GM19452 (cell line): ENCODE results near the gene SLC9A3.

Source experiments
- ATAC-seq: cut with Tn5 transposase; IDR thresholded peaks from one replicate; pipeline ENCODE4 v1.9.1; 2021; ENCODE audit not compliant: unreplicated experiment

SLC9A3 gene

GRCh38 chr5:539469-540070, 15.3 kb upstream of the SLC9A3 start:
- no peak for ATAC-seq

- ATAC-seq = no peak
Observed at GRCh38 chr5:538801-539468, 14.7 kb upstream of the SLC9A3 start.

DNA sequence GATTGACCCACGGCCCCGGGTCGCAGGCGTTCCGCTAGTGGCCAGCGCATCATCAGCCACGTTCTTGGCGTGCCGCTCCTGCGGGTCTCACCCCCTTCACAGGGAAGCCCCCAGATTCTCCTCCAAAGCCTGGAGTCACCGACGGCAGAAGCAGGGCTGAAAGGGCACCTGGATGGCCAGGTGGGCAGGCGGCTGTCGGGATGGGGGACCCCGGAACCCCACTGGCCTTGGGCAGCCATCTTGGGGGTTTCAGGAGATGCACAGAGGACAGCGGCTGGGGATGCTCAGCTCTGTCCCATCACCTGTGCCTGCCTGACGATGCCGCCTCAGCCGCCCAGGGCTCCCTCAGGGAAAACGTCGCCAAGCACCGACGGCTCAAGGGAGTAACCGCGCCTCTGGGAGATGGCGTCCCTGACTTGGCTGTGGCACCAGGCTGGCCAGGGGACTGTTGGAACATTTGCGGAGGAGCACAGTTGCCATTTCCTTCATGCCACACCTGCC, 14.1 kb upstream of the SLC9A3 start:
- no peak for ATAC-seq

GRCh38 chr5:537621-538071, 13.4 kb upstream of the SLC9A3 start:
- ATAC-seq = no peak

- ATAC-seq = no peak
Observed at GRCh38 chr5:537098-537497, 12.8 kb upstream of the SLC9A3 start.

GRCh38 chr5:535846-536698, 11.8 kb upstream of the SLC9A3 start:
- ATAC-seq = no peak

DNA sequence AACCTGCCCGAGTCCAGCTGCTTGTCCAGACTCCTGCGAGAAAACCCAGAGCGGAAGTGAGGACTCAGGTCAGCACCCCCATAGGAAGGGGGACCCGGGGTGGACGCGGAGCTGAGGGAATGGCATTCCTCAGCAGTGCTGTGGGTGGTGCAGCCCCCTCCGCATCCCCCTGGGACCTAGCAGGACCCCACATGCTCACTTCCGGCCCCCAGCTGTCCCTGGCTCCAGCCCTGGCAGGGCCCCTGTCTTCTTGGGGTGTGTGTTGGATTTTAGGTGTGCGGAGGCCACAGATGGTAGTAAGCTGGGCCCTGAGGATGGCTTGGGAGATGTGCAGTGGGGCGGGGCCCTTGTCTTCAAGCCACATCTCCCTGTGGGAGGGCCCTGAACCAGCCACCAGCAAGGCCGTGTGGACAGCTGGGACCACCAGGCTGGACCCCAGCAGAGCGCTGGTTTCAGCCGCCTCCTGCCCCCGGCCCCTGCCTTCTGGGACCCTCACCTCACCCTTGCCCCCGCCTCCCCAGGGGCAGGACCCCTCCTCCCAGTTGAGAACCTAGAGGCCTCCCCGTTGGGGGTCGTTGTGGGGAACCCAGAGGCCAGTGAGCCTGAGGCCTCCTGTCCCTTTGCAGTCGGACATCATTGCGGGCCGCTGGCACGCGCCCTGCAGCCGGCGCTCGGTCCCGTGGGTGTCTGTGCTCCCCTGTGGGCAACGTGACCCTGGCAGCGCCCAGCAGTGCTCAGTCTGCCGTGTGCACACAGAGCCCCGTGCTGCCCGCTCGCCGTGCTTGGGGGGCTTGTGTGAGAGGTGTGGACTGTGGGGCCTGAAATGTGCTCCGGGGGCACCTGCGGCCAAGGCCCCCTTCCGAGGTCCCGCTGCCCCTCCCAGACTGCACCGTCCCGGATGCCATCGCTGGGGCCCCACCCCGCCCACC, 10.8 kb upstream of the SLC9A3 start:
- no peak for ATAC-seq

GRCh38 chr5:533955-534742, 9.9 kb upstream of the SLC9A3 start:
- no peak for ATAC-seq

- ATAC-seq = no peak
Observed at GRCh38 chr5:533243-533954, 9.2 kb upstream of the SLC9A3 start.

GRCh38 chr5:532521-533242, 8.4 kb upstream of the SLC9A3 start:
- no peak for ATAC-seq

- no peak for ATAC-seq
Observed at GRCh38 chr5:531749-532315, 7.6 kb upstream of the SLC9A3 start.

- ATAC-seq = no peak
Observed at GRCh38 chr5:531101-531748, 7.0 kb upstream of the SLC9A3 start.

DNA sequence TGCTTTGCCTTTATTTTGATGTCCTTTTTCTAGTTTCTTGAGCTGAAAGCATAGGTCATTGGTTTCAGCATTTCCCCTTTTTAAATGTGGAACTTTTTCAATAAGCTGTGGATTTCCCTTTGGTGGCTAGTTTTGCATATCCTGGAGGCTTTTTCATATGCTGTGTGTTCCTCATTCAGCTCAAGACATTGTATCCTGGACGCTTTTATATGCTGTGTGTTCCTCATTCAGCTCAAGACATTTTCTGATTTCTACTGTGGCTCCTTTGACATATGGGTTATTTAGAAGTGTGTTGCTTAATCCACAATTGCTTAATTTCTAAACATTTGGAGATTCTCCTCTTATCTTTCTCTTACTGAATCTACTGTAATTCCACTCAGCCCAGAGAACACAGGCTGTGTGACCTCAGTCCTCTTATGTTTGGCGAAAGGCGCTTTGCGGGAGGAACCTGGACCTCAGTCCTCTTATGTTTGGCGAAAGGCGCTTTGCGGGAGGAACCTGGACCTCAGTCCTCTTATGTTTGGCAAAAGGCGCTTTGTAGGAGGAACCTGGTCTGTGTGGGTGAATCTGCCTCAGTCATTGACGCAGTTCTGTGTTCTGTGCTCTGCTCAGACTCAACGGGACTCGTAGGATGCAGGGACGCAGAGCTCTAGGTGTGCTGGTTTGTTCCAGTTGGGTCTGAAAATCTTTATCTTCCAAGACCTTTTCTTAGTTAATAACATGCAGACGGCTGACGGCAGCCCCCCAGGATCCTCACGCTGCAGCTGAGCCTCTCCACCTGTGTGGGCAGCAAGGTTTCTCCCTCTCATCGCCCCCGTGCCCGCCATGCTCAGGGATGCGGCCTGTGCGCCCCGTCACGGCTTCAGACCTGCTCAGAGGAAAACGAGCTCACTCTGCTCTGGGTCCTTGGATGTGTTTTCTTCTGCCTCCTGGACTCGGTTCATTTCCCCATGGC, 6.0 kb upstream of the SLC9A3 start:
- ATAC-seq = no peak

DNA sequence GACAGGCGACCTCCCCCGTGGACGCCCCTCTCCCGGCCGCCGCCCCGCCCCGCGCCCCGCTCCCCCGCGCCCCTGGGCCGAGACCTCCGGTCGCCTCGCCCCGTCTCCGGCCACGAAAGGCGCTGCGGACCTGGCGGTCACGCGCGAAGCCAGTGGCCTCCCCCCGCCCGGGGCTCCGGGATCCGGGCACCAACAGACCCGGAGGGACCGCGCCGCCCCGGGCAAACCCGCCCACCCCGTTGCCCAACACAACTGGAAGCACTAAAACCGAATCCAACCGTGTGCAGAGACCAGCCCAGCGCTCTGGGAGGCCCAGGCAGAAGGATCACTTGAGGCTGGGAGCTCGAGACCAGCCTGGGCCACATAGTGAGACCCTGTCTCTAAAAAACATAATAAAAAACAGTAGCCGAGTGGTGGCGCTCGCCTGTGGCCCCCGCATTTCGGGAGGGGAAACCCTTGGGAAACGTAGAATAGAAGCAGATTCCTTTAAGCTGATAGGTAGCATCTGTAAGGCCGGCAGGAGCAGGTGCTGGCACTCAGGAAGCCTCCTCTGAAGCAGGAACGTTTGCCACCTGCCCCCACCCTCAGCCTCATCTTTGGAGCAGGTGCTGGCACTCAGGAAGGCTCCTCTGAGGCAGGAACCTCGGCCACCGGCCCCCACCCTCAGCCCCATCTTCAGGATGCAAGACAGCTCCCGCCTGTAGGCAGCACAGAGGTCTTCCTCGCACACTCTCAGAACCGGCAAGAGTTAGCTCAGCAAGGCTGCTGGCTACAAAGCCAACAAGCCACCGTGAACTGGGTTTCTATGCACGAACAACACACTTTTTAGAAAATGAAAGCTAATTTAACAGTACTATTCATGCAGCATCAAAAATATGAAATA, 4.6 kb upstream of the SLC9A3 start:
- no peak for ATAC-seq
